Endothelial cell of umbilical vein (primary cell): ENCODE results near the gene LRP1. TPM values are rescaled to one million over a fixed set of nuclear protein-coding genes. Genes with fewer than 3 reads are reported as not detected.
A peak's percentile ranks its signal among the peaks of the same experiment; 100 is the strongest.

Experiments
- BruUV-seq: library from RNA; stranded (reverse); fragments of 400-500 nt; replicated peaks from 2 replicates; lab custom pipeline; 2021; lab: Mats Ljungman, UMichigan
- CTCF ChIA-PET: fragments of 300-600, 350-600 bp; sonication (Branson Sonifier 250); formaldehyde crosslinking; loops from one replicate; lab custom pipeline; 2021; ENCODE audit warnings: antibody characterized with exemption, inconsistent platforms; lab: Charles Lee
- POLR2A ChIA-PET: fragments of 300-600, 350-600 bp; sonication (Branson Sonifier 250); formaldehyde crosslinking; loops from one replicate; lab custom pipeline; 2021; ENCODE audit warnings: antibody characterized with exemption, inconsistent platforms; lab: Charles Lee
- DNase-seq: peaks from one replicate; pipeline ENCODE4 v3.0.0-alpha.2; 2011; ENCODE audit warnings: low read depth, low spot score
- FAIRE-seq: peaks from 2 replicates; lab custom pipeline; 2011; peaks lifted over from hg19 to GRCh38; lab: Jason Lieb, UNC
- H2AFZ ChIP-seq: 2 replicates; pipeline ENCODE4 v1.6.0; 2012; ENCODE audit warnings: low read depth, low read length, control low read depth, inconsistent platforms
- H3K27ac ChIP-seq: 2 replicates; pipeline ENCODE4 v1.5.1; 2011; ENCODE audit warnings: low read depth, mild to moderate bottlenecking, control low read depth, low read length, moderate library complexity; ENCODE audit not compliant: insufficient read depth
- H3K27me3 ChIP-seq, 2 experiments: 2 replicates each; pipeline versions ENCODE4 v1.6.0 to v1.6.1; 2011; ENCODE audit warnings: low read length in 2 of 2, mixed read lengths in 1 of 2; ENCODE audit not compliant: control insufficient read depth in 2 of 2, insufficient read depth in 2 of 2
- H3K36me3 ChIP-seq, 2 experiments: 2 replicates in 1 of 2; 3 replicates in 1 of 2; pipeline ENCODE4 v1.5.1; 2011; ENCODE audit warnings: low read length in 2 of 2, mild to moderate bottlenecking in 1 of 2, moderate library complexity in 1 of 2; ENCODE audit not compliant: control insufficient read depth in 2 of 2, insufficient read depth in 2 of 2; ENCODE audit errors: extremely low read depth in 1 of 2
- H3K4me1 ChIP-seq: 3 replicates; pipeline ENCODE4 v1.5.1; 2011; ENCODE audit warnings: mild to moderate bottlenecking, low read length; ENCODE audit not compliant: control insufficient read depth, insufficient read depth; ENCODE audit errors: extremely low read depth
- H3K4me2 ChIP-seq: 2 replicates; pipeline ENCODE4 v1.6.1; 2011; ENCODE audit warnings: low read length, control low read depth, mixed read lengths; ENCODE audit not compliant: insufficient read depth
- H3K4me3 ChIP-seq, 3 experiments: fragments of 200-600 bp in 1 of 3; sonication (generic), shearing (Covaris generic) in 1 of 3; replicated peaks in 1 of 3; 2 replicates each; pipeline ENCODE4 v1.5.1; 2011 to 2016; ENCODE audit warnings: control low read depth in 3 of 3, low read length in 3 of 3, mild to moderate bottlenecking in 2 of 3, inconsistent platforms in 1 of 3, low read depth in 1 of 3, moderate library complexity in 1 of 3; ENCODE audit not compliant: insufficient read depth in 1 of 3
- H3K79me2 ChIP-seq: 2 replicates; pipeline ENCODE4 v1.6.0; 2012; ENCODE audit warnings: low read length, inconsistent platforms; ENCODE audit not compliant: control insufficient read depth, insufficient read depth
- H3K9ac ChIP-seq: replicated peaks from 2 replicates; pipeline ENCODE3; 2011; ENCODE audit warnings: low read length, control low read depth; ENCODE audit not compliant: insufficient read depth; ENCODE audit errors: extremely low read depth
- H3K9me1 ChIP-seq: replicated peaks from 3 replicates; pipeline ENCODE4 v1.6.0; 2011; ENCODE audit warnings: mild to moderate bottlenecking, low read length; ENCODE audit not compliant: control insufficient read depth, insufficient read depth; ENCODE audit errors: extremely low read depth
- H3K9me3 ChIP-seq: replicated peaks from 2 replicates; pipeline ENCODE4 v1.5.1; 2012; ENCODE audit warnings: low read length, inconsistent platforms; ENCODE audit not compliant: control insufficient read depth, insufficient read depth
- H4K20me1 ChIP-seq: replicated peaks from 2 replicates; pipeline ENCODE3; 2011; ENCODE audit warnings: mild to moderate bottlenecking, low read length; ENCODE audit not compliant: control insufficient read depth, insufficient read depth; ENCODE audit errors: extremely low read depth
- CTCF ChIP-seq, 2 donors: IDR thresholded peaks; 1 replicate in 1 of 2; 2 replicates in 1 of 2; pipeline ENCODE4 v1.5.1; 2011; ENCODE audit warnings: low read length in 2 of 2, mild to moderate bottlenecking in 2 of 2, moderate library complexity in 2 of 2, control low read depth in 1 of 2, inconsistent platforms in 1 of 2, low read depth in 1 of 2; ENCODE audit not compliant: insufficient read depth in 1 of 2; ENCODE audit errors: extremely low read depth in 1 of 2
- EZH2 ChIP-seq: IDR thresholded peaks from 2 replicates; pipeline ENCODE4 v1.6.1; 2012; ENCODE audit warnings: borderline replicate concordance, low read depth, mild to moderate bottlenecking, moderate library complexity, low read length, inconsistent platforms; ENCODE audit not compliant: severe bottlenecking
- FOS ChIP-seq: IDR thresholded peaks from 2 replicates; pipeline ENCODE4 v1.6.1; 2011; ENCODE audit warnings: mild to moderate bottlenecking, low read length, moderate library complexity, borderline replicate concordance; ENCODE audit not compliant: insufficient read depth
- MAX ChIP-seq: IDR thresholded peaks from 2 replicates; pipeline ENCODE4 v1.6.1; 2011; ENCODE audit not compliant: insufficient read depth, insufficient read length
- MYC ChIP-seq: IDR thresholded peaks from one replicate; pipeline ENCODE4 v1.6.1; 2011; ENCODE audit warnings: mild to moderate bottlenecking, low read depth, low read length
- POLR2A ChIP-seq: IDR thresholded peaks from 2 replicates; pipeline ENCODE4 v1.6.1; 2012; ENCODE audit warnings: low read depth, mild to moderate bottlenecking, control low read depth, low read length
- dilution Hi-C: fragments of 300-500 bp; cut with MboI; formaldehyde crosslinking; loops from one replicate; pipeline ENCODE4 v1.15.0; 2019; ENCODE audit warnings: low sequenced_read_pairs; ENCODE audit not compliant: extremely low pct_ligation_motif_present
- intact Hi-C: fragments of 100-400 bp; cut with micrococcal nuclease; formaldehyde crosslinking; loops from one replicate; pipeline ENCODE4 v1.10.0; 2022
- polyA plus RNA-seq, 4 experiments: library from polyadenylated mRNA; depleted of rRNA in 3 of 4; stranded (reverse) in 3 of 4; unstranded in 1 of 4; fragments of >200 nt; gene quantifications; 2 replicates each; pipeline versions ENCODE4 v1.2.1 to v1.2.3, GENCODE V29; 2011 to 2012; ENCODE audit warnings: missing spikeins in 1 of 4
- total RNA-seq: library from RNA; stranded (reverse); gene quantifications from 2 replicates; pipeline ENCODE4 v1.2.3, GENCODE V29; 2021

Gene LRP1
- total and polyA plus RNA-seq, 2 donors (not counting 3 experiments of a cell fraction or from before 2014, with no cell fraction given), result 1.6 to 4.6 TPM

GRCh38 chr12:57214398-57214781 lies 86.1 kb downstream of the LRP1 start:
- intact Hi-C loops, result loop anchor here (1.0 kb wide), 1 partner anchor 25 kb away; no protein-coding TSS in a partner anchor
- H3K27me3 ChIP-seq, result peaks cover 48 to 54% of the 10 kb centered on the region in 2 experiments
- DNase-seq, result peak; percentile 49
- TF ChIP-seq CTCF (IDR thresholded peaks at IDR 0.05; ENCODE audit: extremely low read depth in 1 of 2, insufficient read depth in 1 of 2, low read depth in 1 of 2, low read length in 2 of 2) (peak; percentile 65 to 88), EZH2 (no peak), FOS (no peak), MYC (no peak), MAX (no peak), POLR2A (no peak)
- H4K20me1 ChIP-seq, result no peaks in the 10 kb centered on the region
- H3K4me3 ChIP-seq, result no peak overlapping the region
- H3K4me1 ChIP-seq, result peaks cover 2% of the 10 kb centered on the region
- no peak overlapping the region for H2AFZ ChIP-seq
- no peak overlapping the region for H3K27ac ChIP-seq
- no peaks in the 10 kb centered on the region for H3K9me1 ChIP-seq
- dilution Hi-C loops, result no loop called here
- no peaks in the 10 kb centered on the region for H3K9me3 ChIP-seq
- H3K36me3 ChIP-seq, result no peaks in the 10 kb centered on the region
- no peak overlapping the region for H3K4me2 ChIP-seq
- H3K79me2 ChIP-seq, result no peaks in the 10 kb centered on the region
- BruUV-seq, result no TSS peak
- POLR2A ChIA-PET, result no interaction called here
- CTCF ChIA-PET, result interaction anchor here (1.2 to 4.7 kb wide), 12 partner anchors 11 to 86 kb away, joined by 3 to 214 read pairs (median 8); partner anchors contain the start of genes LRP1, SHMT2 and STAC3
- FAIRE-seq, result peak; percentile 86
- H3K9ac ChIP-seq, result no peak overlapping the region
